HepG2 (cell line): ENCODE measurements around the gene AGAP1. TPM values are rescaled to one million over a fixed set of nuclear protein-coding genes. Genes with fewer than 3 reads are reported as not detected.

ENCODE experiments used
- ATAC-seq: fragments of 200-7000 bp; cut with Tn5 transposase; 3 replicates; pipeline ENCODE4 v1.9.1; 2020; ENCODE audit warnings: mild to moderate bottlenecking, moderate library complexity
- BruUV-seq: library from RNA; stranded (reverse); fragments of 400-500 nt; replicated peaks from 2 replicates; lab custom pipeline; 2021; lab: Mats Ljungman, UMichigan
- CTCF ChIA-PET: fragments of 300-600 bp; formaldehyde crosslinking; extraction: SDS; loops from one replicate; lab custom pipeline; 2021; ENCODE audit warnings: low total read pairs, inconsistent platforms, low intra/inter-chr PET ratio; lab: Yijun Ruan, JAX
- POLR2A ChIA-PET: fragments of 350-600 bp; sonication (Branson Sonifier 250); formaldehyde crosslinking; loops from one replicate; lab custom pipeline; 2020; ENCODE audit warnings: antibody characterized with exemption, inconsistent platforms; lab: Yijun Ruan, JAX
- DNase-seq: peaks from one replicate; pipeline ENCODE4 v3.0.0-alpha.2; 2015; ENCODE audit warnings: low spot score
- FAIRE-seq: peaks from 3 replicates; lab custom pipeline; 2011; peaks lifted over from hg19 to GRCh38; lab: Jason Lieb, UNC
- H2AFZ ChIP-seq: one replicate; pipeline ENCODE4 v1.6.1; 2011; ENCODE audit warnings: low read length, inconsistent platforms
- H3K27ac ChIP-seq: fragments of 300-600 bp; 3 replicates; pipeline ENCODE4 v1.8.0; 2011; ENCODE audit warnings: mixed run types, mild to moderate bottlenecking, mixed read lengths, low read length, inconsistent platforms; ENCODE audit not compliant: insufficient read depth; ENCODE audit errors: extremely low read length
- H3K27me3 ChIP-seq, 2 experiments: fragments of 200-600 bp in 1 of 2; 2 replicates in 1 of 2; 3 replicates in 1 of 2; pipeline versions ENCODE4 v1.6.0 to v1.8.0; 2011; ENCODE audit warnings: low read length in 2 of 2, mild to moderate bottlenecking in 2 of 2, moderate library complexity in 2 of 2, inconsistent platforms in 1 of 2; ENCODE audit not compliant: insufficient read depth in 2 of 2, control insufficient read depth in 1 of 2
- H3K36me3 ChIP-seq, 2 experiments: fragments of 200-600 bp in 1 of 2; replicated peaks in 1 of 2; 2 replicates in 1 of 2; 3 replicates in 1 of 2; pipeline versions ENCODE4 v1.5.1 to v1.8.0; 2011; ENCODE audit warnings: low read length in 2 of 2, inconsistent platforms in 1 of 2; ENCODE audit not compliant: insufficient read depth in 2 of 2, control insufficient read depth in 1 of 2
- H3K4me1 ChIP-seq: 2 replicates; pipeline ENCODE4 v1.5.1; 2012; ENCODE audit warnings: low read length, inconsistent platforms; ENCODE audit not compliant: insufficient read depth
- H3K4me2 ChIP-seq: 2 replicates; pipeline ENCODE4 v1.6.0; 2011; ENCODE audit warnings: low read depth, low read length, inconsistent platforms
- H3K4me3 ChIP-seq, 3 experiments: fragments of 200-600 bp in 1 of 3; sonication (generic), shearing (Covaris generic) in 1 of 3; replicated peaks in 1 of 3; 2 replicates each; pipeline ENCODE4 v1.5.1; 2011 to 2016; ENCODE audit warnings: low read length in 3 of 3, inconsistent platforms in 2 of 3, low read depth in 2 of 3, mild to moderate bottlenecking in 2 of 3, control low read depth in 1 of 3, mixed read lengths in 1 of 3; ENCODE audit not compliant: insufficient read depth in 1 of 3
- H3K79me2 ChIP-seq: one replicate; pipeline ENCODE4 v1.6.1; 2011; ENCODE audit warnings: low read length, inconsistent platforms; ENCODE audit not compliant: insufficient read depth
- H3K9ac ChIP-seq: 2 replicates; pipeline ENCODE4 v1.6.0; 2011; ENCODE audit warnings: mild to moderate bottlenecking, low read depth, low read length, inconsistent platforms; ENCODE audit not compliant: insufficient read depth
- H3K9me3 ChIP-seq: 2 replicates; pipeline ENCODE4 v1.5.1; 2012; ENCODE audit warnings: mild to moderate bottlenecking, low read length
- H4K20me1 ChIP-seq: 2 replicates; pipeline ENCODE4 v1.6.0; 2011; ENCODE audit warnings: inconsistent platforms, mild to moderate bottlenecking, low read length, moderate library complexity; ENCODE audit not compliant: insufficient read depth
- ARHGAP35 ChIP-seq: sonication (generic); formaldehyde crosslinking; IDR thresholded peaks from 2 replicates; pipeline ENCODE4 v1.9.0; 2022; ENCODE audit warnings: mild to moderate bottlenecking, inconsistent platforms, moderate library complexity, missing genetic modification reagents, borderline replicate concordance
- DMAP1 ChIP-seq: IDR thresholded peaks from 2 replicates; pipeline ENCODE4 v1.6.1; 2016
- FOXA3 ChIP-seq: IDR thresholded peaks from 2 replicates; pipeline ENCODE4 v1.6.1; 2016; ENCODE audit warnings: missing genetic modification reagents, missing compliant biosample characterization
- HIVEP1 ChIP-seq: sonication (generic); formaldehyde crosslinking; IDR thresholded peaks from 2 replicates; pipeline ENCODE4 v1.4.0; 2020; ENCODE audit warnings: mild to moderate bottlenecking, missing genetic modification reagents
- MED8 ChIP-seq: sonication (generic); formaldehyde crosslinking; IDR thresholded peaks from 2 replicates; pipeline ENCODE4 v1.8.1; 2023; ENCODE audit warnings: mild to moderate bottlenecking, missing genetic modification reagents; ENCODE audit not compliant: insufficient replicate concordance
- PCBP2 ChIP-seq: fragments of 200-400 bp; formaldehyde crosslinking; optimal IDR thresholded peaks from 2 replicates; pipeline ENCODE3; 2018; ENCODE audit warnings: low read length, low read depth; ENCODE audit not compliant: poor library complexity, severe bottlenecking
- PRPF4 ChIP-seq: fragments of 200-400 bp; formaldehyde crosslinking; IDR thresholded peaks from 2 replicates; pipeline ENCODE4 v1.6.1; 2016; ENCODE audit warnings: low read length, low read depth; ENCODE audit not compliant: poor library complexity, severe bottlenecking
- SIN3A ChIP-seq: IDR thresholded peaks from 2 replicates; pipeline ENCODE4 v1.6.1; 2011; ENCODE audit warnings: low read depth, mild to moderate bottlenecking, control low read depth, low read length, borderline replicate concordance
- ZFP1 ChIP-seq: IDR thresholded peaks from 2 replicates; pipeline ENCODE4 v1.6.1; 2016
- ZNF207 ChIP-seq: fragments of 450-650 bp; IDR thresholded peaks from 2 replicates; pipeline ENCODE4 v1.6.1; 2016; ENCODE audit warnings: antibody characterized with exemption, borderline replicate concordance
- ZNF382 ChIP-seq: sonication (generic); formaldehyde crosslinking; IDR thresholded peaks from 2 replicates; pipeline ENCODE4 v1.5.0; 2020; ENCODE audit warnings: missing genetic modification reagents, mild to moderate bottlenecking, borderline replicate concordance
- ZNF570 ChIP-seq: sonication (generic); formaldehyde crosslinking; IDR thresholded peaks from 2 replicates; pipeline ENCODE4 v1.4.0; 2020; ENCODE audit warnings: mild to moderate bottlenecking, missing genetic modification reagents, borderline replicate concordance
- ZNF572 ChIP-seq: sonication (generic); formaldehyde crosslinking; IDR thresholded peaks from 2 replicates; pipeline ENCODE4 v1.5.1; 2020; ENCODE audit warnings: mild to moderate bottlenecking, missing genetic modification reagents
- ZNF746 ChIP-seq: sonication (generic); formaldehyde crosslinking; IDR thresholded peaks from 2 replicates; pipeline ENCODE4 v1.8.0; 2022; ENCODE audit warnings: mild to moderate bottlenecking, missing genetic modification reagents
- ZSCAN21 ChIP-seq: sonication (generic); formaldehyde crosslinking; IDR thresholded peaks from 2 replicates; pipeline ENCODE4 v1.8.0; 2022; ENCODE audit warnings: mild to moderate bottlenecking, missing genetic modification reagents, moderate library complexity, borderline replicate concordance
- WGBS: methylation state at CpG from one replicate; pipeline ENCODE4 v1.1.6; 2017; ENCODE audit warnings: low lambda C conversion rate; 5-methylcytosine and 5-hydroxymethylcytosine counted together
- in situ Hi-C: cut with HindIII; loops from 2 replicates; pipeline ENCODE4 v1.10.0; 2017; ENCODE audit warnings: low pct_unique_long_range_greater_than_20kb; ENCODE audit not compliant: extremely low pct_ligation_motif_present
- intact Hi-C: fragments of 100-400 bp; cut with micrococcal nuclease; formaldehyde crosslinking; loops from one replicate; pipeline ENCODE4 v1.10.0; 2022; ENCODE audit not compliant: unreplicated experiment
- polyA plus RNA-seq, 8 experiments: library from polyadenylated mRNA; depleted of rRNA in 3 of 8; stranded (reverse) in 7 of 8; unstranded in 1 of 8; fragments of >200 nt; fragmentation: Illumina TruSeq in 4 of 8; extraction: Trizol in 4 of 8; gene quantifications; 2 replicates each; pipeline versions ENCODE4 v1.2.1 to v1.2.3, GENCODE V29; 2011 to 2016; ENCODE audit warnings: low read depth in 4 of 8, missing spikeins in 1 of 8, mixed read lengths in 1 of 8; ENCODE audit not compliant: insufficient read depth in 1 of 8
- total RNA-seq, 5 experiments: library from RNA; depleted of rRNA; stranded (reverse); fragments of >200 nt; fragmentation: Illumina TruSeq; extraction: Trizol; gene quantifications; 2 replicates each; pipeline ENCODE4 v1.2.3, GENCODE V29; 2016; ENCODE audit warnings: low read depth in 1 of 5
- TF ChIP-seq, protein P1 (sequence below): sonication (generic); formaldehyde crosslinking; IDR thresholded peaks from 2 replicates; pipeline ENCODE4 v1.4.0; 2020; ENCODE audit warnings: missing genetic modification reagents
- TF ChIP-seq, protein P2 (sequence below): sonication (generic); formaldehyde crosslinking; IDR thresholded peaks from 2 replicates; pipeline ENCODE4 v1.8.1; 2023; ENCODE audit warnings: mild to moderate bottlenecking, missing genetic modification reagents
- TF ChIP-seq, protein P3 (sequence below): sonication (generic); formaldehyde crosslinking; IDR thresholded peaks from 2 replicates; pipeline ENCODE4 v1.4.0; 2020; ENCODE audit warnings: mild to moderate bottlenecking, missing genetic modification reagents

Gene AGAP1
- total and polyA plus RNA-seq, 2 of the 13 experiments (the other 11 are each of a cell fraction or from before 2014, with no cell fraction given) = 21.2 to 32.7 TPM

DNA sequence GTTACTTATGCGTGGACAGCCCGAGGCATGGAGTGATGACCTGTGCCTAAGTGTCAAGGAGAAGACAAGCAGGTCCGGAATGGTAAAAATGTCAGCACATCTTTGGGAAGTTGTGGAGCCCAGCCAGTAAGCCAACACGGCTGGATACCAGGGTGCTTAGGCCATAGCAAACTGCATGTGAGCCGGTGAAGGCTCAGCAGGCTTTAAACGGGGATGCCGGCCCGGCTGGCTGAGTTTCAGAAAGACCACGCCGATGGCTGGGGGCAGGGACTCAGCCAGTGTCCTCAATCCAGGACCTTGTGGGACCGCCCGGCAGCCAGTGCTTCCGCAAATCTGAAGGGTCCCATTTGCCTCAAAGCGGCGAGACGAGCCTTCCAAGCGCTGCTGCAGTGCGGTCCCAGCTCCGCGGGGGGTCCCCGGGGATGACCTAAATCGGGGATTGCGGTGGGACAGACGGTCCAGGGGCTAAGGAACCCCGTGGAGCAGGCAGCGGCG lies 946 bp upstream of the AGAP1 start:
- no peak for DNase-seq
- Histone ChIP-seq H3K27me3 (peaks cover 0 to 14% of the 10 kb centered on the region in 2 experiments; a peak in 2 of 5 replicates), H3K9ac (no peak overlapping the region; the same call in 1 of the 2 replicates), H4K20me1 (peaks cover 24% of the 10 kb centered on the region), H3K79me2 (peaks cover 34% of the 10 kb centered on the region), H3K9me3 (no peaks in the 10 kb centered on the region; the same call in 1 of the 2 replicates), H3K4me1 (peaks cover 39% of the 10 kb centered on the region), H3K4me2 (peak overlapping the region; percentile 75), H3K4me3 (peak overlapping the region in 2 of 3 experiments; percentile 53 to 86; a peak in 4 of 6 replicates), H3K36me3 (no peaks in the 10 kb centered on the region), H3K27ac (no peak overlapping the region), H2AFZ (no peak overlapping the region)
- in situ Hi-C loops = loop anchor here (10.0 kb wide), 1 partner anchor 358 kb away; no protein-coding TSS in a partner anchor
- POLR2A ChIA-PET = interaction anchor here (1.3 to 1.7 kb wide), 2 partner anchors 10 to 12 kb away, joined by 4 to 5 read pairs; no protein-coding TSS in a partner anchor
- WGBS = 77% methylated on average over 27 of the region's 27 CpGs
- no peak for ATAC-seq
- BruUV-seq = no TSS peak
- CTCF ChIA-PET = interaction anchor here (1.5 kb wide), 1 partner anchor 59 kb away, joined by 4 read pairs; no protein-coding TSS in a partner anchor
- intact Hi-C loops = loop anchor here (10.0 kb wide), 1 partner anchor 172 kb away; no protein-coding TSS in a partner anchor
- FAIRE-seq = no peak
- TF ChIP-seq, protein P1, sequence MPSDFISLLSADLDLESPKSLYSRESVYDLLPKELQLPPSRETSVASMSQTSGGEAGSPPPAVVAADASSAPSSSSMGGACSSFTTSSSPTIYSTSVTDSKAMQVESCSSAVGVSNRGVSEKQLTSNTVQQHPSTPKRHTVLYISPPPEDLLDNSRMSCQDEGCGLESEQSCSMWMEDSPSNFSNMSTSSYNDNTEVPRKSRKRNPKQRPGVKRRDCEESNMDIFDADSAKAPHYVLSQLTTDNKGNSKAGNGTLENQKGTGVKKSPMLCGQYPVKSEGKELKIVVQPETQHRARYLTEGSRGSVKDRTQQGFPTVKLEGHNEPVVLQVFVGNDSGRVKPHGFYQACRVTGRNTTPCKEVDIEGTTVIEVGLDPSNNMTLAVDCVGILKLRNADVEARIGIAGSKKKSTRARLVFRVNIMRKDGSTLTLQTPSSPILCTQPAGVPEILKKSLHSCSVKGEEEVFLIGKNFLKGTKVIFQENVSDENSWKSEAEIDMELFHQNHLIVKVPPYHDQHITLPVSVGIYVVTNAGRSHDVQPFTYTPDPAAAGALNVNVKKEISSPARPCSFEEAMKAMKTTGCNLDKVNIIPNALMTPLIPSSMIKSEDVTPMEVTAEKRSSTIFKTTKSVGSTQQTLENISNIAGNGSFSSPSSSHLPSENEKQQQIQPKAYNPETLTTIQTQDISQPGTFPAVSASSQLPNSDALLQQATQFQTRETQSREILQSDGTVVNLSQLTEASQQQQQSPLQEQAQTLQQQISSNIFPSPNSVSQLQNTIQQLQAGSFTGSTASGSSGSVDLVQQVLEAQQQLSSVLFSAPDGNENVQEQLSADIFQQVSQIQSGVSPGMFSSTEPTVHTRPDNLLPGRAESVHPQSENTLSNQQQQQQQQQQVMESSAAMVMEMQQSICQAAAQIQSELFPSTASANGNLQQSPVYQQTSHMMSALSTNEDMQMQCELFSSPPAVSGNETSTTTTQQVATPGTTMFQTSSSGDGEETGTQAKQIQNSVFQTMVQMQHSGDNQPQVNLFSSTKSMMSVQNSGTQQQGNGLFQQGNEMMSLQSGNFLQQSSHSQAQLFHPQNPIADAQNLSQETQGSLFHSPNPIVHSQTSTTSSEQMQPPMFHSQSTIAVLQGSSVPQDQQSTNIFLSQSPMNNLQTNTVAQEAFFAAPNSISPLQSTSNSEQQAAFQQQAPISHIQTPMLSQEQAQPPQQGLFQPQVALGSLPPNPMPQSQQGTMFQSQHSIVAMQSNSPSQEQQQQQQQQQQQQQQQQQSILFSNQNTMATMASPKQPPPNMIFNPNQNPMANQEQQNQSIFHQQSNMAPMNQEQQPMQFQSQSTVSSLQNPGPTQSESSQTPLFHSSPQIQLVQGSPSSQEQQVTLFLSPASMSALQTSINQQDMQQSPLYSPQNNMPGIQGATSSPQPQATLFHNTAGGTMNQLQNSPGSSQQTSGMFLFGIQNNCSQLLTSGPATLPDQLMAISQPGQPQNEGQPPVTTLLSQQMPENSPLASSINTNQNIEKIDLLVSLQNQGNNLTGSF = no peak
- TF ChIP-seq FOXA3 (CRISPR knock-in tag) = no peak
- TF ChIP-seq ZFP1 (CRISPR knock-in tag) = no peak
- no peak for TF ChIP-seq ZSCAN21
- TF ChIP-seq MED8 (CRISPR knock-in tag) = no peak
- TF ChIP-seq, protein P2, sequence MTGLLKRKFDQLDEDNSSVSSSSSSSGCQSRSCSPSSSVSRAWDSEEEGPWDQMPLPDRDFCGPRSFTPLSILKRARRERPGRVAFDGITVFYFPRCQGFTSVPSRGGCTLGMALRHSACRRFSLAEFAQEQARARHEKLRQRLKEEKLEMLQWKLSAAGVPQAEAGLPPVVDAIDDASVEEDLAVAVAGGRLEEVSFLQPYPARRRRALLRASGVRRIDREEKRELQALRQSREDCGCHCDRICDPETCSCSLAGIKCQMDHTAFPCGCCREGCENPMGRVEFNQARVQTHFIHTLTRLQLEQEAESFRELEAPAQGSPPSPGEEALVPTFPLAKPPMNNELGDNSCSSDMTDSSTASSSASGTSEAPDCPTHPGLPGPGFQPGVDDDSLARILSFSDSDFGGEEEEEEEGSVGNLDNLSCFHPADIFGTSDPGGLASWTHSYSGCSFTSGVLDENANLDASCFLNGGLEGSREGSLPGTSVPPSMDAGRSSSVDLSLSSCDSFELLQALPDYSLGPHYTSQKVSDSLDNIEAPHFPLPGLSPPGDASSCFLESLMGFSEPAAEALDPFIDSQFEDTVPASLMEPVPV (CRISPR knock-in tag) = no peak
- TF ChIP-seq SIN3A = no peak
- no peak for TF ChIP-seq PCBP2
- peak; percentile 44 for TF ChIP-seq PRPF4
- TF ChIP-seq, protein P3, sequence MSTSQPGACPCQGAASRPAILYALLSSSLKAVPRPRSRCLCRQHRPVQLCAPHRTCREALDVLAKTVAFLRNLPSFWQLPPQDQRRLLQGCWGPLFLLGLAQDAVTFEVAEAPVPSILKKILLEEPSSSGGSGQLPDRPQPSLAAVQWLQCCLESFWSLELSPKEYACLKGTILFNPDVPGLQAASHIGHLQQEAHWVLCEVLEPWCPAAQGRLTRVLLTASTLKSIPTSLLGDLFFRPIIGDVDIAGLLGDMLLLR (CRISPR knock-in tag) = no peak
- TF ChIP-seq ZNF207 = no peak
- TF ChIP-seq ZNF570 = no peak
- TF ChIP-seq ARHGAP35 (CRISPR knock-in tag) = no peak
- TF ChIP-seq ZNF382 (CRISPR knock-in tag) = no peak
- no peak for TF ChIP-seq ZNF572 (CRISPR knock-in tag)
- TF ChIP-seq DMAP1 = no peak
- 0 out of 2 replicates have a peak, but pooled peaks have one; percentile 27 for TF ChIP-seq HIVEP1 (CRISPR knock-in tag)
- no peak for TF ChIP-seq ZNF746
